Muscle of arm (tissue), 12 donors: ENCODE results near the gene ST6GALNAC1. TPM values are rescaled to one million over a fixed set of nuclear protein-coding genes. Genes with fewer than 3 reads are reported as not detected.

Experiments used
- DNase-seq: peaks from one replicate; pipeline ENCODE4 v3.0.0-alpha.2; 2013
- polyA plus RNA-seq, 12 donors: library from polyadenylated mRNA; unstranded; fragments of 120-200 nt; gene quantifications; one replicate each; pipeline ENCODE4 v1.2.1, GENCODE V29; 2013; ENCODE audit not compliant: insufficient read length in 12 of 12

Gene ST6GALNAC1
- polyA plus RNA-seq, 12 donors: 0.34 to 53.1 (median 0.54) TPM; not detected in 1

DNA sequence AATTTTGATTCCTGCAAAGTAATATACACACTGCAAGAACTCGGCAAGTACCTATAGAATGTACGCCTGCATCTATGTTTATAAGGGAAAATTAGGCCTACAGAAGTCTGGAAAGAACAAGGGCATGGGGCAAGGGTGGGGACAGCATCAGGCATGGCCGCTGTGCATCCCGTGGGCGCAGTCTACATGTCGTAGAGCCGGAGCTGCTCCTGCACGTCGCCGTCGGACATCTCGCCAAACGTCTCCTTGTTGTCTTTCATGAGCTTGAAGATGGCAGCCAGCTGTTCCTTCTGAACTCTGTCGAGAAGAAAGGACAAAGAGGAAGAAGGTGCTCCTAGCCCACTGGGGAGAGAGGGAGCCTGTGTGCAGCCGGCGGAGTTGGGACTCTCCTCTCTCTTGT, 33.8 kb upstream of the ST6GALNAC1 start:
- DNase-seq: no peak

DNA sequence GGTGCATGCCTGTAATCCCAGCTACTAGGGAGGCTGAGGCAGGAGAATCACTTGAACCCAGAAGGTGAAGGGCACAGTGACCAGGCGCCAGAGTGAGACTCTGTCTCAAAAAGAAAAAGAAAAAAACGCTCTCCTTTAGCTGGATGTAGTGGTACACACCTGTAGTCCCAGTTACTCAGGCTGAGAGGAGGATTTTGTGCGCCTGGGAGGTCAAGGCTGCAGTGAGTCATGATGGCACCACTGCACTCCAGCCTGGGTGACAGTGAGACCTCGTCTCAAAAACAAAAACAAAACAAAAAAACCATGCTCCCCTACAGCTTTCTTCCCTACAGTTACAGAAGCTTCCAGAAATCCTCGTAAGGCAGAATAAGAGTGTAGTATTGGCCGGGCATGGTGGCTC, 33.1 kb upstream of the ST6GALNAC1 start:
- no peak for DNase-seq

DNA sequence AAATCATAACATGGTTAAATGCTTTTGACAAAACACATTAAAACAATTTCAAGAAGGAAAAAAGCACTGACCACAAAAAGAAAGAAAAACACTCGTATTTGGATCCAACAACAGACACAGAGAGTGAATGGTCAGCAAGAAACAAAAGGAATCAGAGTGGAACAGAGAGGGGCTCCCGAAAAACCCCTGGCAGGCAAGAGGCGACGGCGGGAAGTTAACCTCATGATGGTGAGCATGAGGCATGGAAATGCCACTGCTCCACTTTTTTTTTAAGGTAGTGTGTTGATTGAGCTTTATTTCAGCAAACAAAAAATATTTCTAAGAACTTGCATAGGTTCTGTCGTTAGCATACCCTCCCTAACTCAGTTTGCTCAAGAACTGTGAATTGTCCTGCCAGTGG, 32.1 kb upstream of the ST6GALNAC1 start:
- no peak for DNase-seq

DNA sequence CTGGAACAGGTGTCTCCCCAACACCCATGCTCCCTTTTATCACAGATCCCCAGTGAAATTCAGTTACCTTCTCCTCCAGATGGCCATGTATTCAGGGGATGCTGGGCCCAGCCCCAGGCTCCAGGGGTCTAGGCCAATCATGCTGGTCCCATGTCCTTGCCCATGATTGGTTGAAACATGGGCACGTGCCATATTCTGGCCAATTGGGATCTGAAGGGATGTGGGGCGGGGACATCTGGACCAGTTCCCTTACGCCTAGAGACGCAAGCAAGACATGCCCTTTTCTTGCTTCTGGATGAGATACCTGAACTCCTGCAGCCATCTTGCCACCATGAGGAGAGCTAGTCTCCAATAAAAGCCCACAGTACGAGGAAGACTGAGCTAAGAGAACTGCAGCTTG, 31.0 kb upstream of the ST6GALNAC1 start:
- no peak for DNase-seq

DNA sequence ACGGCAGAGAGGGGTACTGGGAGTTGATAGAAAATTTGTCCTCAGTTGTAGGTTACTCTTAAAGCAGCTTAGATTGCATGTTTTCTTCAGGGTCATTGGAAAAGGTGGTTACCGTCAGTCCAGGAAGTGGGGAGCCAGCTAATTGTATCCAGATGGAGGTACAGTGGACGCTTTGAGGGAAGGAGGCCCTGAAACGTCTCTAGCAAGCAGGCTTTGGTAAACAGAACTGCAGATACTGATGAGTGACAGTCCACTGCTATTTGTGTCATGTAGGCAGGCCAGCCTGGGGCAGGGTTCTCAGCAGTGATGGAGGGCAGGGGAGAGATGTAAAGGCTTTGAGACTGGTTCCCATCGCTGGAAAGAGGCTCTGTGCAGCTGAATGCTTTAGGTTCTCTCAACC, 30.2 kb upstream of the ST6GALNAC1 start:
- DNase-seq: no peak

DNA sequence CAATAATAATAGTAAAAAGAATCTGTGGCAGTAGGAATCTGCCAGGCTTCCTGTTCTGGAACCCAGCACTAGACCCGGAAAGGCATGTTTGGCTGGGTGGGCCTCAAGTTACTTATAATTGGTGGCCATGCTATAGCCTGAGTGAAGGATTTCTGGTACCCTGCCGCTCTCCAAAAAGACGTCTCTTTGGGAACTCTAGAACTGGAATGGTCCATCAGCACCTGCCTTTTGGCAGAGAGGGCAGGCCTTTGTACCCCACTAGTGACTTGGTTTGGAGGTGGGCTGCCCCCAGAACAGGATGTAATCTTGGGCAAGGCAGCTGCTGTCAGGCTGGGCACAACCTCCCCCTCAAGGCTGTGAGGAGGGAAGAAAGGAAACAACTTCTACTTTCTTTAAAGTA, 29.3 kb upstream of the ST6GALNAC1 start:
- no peak for DNase-seq

DNA sequence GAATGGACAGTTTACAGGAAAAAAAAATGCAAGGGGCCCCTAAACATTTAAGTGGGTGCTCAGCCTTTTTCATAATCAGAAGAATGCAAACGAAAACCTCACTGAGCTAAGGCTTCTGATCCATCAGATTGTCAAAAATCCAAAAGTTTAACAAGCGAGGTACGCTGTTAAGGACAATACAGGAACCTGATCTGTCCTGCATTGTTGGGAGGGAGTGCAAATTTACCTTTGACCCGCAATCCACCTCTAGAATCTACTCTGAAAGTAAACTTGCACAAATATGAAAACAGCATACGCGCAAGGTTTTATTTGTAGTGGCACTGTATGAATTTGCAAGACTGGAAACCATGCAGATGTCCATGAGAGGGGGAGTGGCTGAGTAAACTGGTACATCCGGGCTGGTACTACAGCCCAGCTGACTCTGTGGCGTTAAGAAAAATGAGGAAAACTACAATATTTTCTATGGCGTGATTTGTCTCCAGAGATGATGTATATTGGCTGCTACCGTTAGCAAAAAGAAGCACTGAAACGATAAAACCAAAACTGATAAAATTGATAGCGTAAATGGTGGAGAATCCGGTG, 28.8 kb upstream of the ST6GALNAC1 start:
- DNase-seq: no peak

DNA sequence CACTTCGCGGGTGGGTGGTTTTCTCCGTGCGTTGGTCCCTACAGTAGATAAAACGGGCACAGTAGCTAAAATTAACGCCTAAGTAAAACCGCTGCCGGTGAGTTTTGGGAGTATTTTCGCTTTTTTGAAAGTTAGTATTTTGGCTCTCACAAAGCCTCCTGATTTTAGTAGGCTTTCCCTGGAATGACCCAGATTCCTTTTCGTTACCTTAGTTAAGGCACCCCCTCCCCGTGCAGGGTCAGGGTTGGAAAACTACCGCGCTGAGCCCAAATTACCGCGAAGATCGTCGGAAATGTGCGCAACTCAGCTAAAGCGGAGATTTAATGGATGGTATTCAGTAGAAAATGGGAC, 28.3 kb upstream of the ST6GALNAC1 start:
- DNase-seq: no peak

DNA sequence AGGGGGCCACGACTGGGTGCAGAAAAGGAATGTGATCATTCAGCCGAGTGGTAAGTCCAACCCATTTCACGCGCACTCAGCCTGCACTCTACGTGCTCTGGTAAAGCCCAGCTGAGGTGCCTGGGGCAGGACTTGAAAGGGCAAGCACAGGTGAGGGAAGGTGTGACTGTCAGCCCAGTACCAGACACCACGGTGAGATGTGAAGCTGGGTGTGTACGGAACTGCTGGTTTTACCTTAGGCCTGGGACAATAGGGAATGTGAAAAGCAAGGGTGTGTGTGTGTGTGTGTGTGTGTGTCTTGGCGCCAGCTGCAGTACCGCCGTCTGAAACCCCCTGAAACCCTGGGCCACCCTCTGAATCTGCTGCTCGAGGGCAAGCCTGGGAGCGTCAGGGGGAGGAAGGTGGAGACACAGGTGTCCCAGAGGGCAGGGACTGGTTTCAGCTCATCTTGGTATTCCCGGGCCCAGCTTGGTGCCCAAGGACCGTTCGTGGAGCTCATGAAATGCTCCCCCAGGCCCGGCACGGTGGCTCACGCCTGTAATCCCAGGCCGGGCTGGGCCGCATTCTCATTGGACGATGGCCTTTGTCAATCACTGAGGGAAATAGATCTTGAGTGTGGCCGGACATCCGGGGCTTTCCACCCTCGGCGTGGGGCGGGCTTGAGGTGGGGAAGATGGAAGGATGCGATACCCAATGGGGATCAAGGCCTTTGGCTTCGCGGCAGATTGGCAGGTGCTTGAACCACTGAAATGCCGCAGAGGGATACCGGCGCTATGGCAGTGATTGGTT, 27.8 kb upstream of the ST6GALNAC1 start:
- DNase-seq: peak; percentile 100

DNA sequence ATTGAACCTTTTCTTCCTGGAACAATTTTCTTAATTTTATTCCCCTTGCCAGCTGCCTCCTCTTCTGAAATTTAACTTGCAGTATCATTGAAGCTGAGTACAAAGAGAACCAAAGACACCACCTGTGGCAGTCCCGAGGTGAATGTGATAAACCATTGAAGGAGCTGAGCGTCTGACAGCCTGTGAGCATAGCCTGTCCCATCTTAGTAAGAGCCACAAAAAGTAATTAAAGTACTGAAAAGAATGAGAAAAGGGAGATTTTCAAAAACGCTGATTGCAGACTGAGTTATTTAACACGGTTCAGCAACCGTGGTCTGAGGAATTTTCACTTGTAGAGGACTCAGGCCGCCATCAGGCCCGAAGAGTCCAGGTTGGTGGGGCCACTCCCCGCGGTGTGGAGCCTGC, 27.2 kb upstream of the ST6GALNAC1 start:
- DNase-seq: no peak

DNA sequence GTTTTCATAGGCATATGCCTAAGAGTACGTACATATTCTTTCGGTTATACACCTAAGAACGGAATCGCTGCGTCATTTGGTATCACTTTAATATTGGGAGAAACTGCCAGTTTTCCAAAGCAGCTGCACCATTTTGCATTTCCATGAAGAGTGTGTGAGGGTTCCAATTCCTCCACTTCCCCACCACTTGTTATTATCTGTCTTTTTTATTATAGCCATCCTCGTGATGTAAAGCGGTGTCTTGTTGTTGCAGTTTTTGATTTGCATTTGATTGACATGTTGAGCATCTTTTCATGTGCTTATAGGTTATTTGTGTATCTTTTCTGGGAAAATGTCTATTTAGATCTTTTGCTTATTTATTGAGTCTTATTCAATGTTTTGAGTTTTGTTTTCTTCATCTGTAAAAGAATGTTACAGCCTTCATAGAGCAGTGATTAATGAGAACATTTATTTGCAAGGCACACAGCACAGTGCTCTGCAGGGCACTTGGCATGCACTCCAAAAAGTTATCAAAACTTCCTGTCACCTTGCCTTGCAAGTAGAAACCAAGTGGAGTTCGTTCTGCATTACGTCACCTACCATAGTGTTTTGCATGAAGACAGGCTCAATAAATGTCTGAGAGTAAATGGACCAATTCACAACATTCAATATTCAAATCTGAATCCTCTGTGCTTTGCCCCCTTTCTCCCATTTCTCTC, 26.6 kb upstream of the ST6GALNAC1 start:
- no peak for DNase-seq

DNA sequence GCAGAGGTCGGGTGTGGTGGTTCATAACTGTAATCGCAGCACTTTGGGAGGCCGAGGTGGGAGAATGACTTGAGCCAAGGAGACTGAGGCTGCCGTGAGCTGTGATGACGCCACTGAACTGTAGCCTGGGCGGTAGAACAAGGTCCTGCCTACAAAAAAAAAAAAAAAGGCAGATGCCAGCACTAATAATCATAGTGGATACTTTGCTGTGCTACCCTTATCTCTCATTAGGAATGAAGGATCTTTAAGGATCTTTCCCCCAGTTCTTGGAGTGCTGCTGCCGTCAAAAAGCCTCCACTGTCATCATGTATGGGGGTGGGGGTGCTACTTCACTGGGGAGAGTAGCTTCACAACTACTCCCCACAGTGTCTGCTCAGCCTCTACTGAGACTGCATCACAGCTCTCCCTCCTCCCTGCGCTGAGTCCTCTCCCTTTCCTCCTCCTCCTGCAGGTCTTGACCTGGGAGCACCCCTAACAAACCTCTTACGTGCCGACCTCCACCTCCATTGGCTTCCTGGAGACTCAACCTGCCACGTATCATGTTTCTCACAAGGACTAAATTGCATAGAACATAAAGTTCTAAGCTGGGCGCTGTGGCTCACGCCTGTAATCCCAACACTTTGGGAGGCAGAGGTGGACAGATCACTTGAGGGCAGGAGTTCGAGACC, 24.4 kb upstream of the ST6GALNAC1 start:
- no peak for DNase-seq

DNA sequence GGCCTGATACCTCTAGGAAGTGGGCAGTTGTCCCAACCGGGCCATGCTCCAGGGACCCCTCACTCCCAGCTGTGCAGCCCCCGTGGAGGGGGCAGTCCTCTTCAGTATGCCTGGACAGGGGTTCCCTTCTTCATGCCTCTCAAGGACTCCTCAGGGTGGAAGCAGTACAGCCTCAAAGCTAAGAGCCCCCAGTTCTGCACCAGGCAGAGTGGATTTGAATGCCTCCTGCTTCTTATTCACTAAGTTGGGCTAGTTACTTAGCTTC, 23.9 kb upstream of the ST6GALNAC1 start:
- DNase-seq: no peak

DNA sequence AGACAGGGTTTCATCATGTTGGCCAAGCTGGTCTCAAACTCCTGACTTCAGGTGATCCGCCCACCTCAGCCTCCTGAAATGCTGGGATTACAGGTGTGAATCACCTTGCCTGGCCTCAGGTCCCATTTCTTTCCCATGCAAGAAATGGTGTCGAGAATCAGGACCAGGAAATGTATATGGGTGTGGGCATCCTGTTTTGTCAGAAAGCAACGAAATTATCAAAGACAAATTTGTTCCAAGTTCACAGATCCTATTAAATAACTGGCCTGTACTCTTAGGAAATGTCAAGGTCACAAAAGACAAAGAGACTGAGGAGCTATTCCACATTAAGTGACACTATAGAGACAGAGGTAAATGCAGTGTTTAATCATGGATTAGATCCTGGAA, 17.1 kb upstream of the ST6GALNAC1 start:
- no peak for DNase-seq

DNA sequence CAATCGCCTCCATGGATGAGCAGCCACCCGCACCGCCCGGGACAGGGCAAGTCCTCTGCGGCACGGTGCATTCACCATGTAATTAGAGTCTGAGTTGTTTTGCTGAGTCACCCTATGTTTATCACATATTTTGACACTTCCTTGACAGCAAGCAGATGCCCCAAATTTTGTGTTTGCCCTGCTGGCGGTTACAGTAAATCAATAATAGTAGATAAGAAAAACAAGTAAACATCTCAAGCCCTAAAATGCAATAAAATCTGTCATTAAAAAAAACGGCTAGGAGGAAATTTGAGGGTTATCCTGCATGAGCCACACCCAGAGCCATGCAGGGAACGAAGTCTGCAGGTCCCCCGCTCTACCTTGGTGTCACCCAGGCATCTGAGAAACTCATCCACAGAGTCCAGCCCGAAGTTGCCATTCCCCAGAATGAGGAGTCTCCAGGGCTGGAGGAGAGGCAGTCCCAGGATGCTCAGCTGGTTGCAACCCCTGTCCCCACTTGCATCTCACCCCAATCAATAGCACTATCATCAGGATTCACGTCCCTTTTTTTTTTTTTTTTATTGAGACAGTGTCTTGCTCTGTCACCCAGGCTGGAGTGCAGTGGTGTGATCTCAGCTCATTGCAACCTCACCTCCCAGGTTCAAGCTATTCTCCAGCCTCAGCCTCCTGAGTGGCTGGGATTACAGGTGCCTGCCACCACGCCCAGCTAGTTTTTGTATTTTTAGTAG, 16.5 kb upstream of the ST6GALNAC1 start:
- DNase-seq: no peak

DNA sequence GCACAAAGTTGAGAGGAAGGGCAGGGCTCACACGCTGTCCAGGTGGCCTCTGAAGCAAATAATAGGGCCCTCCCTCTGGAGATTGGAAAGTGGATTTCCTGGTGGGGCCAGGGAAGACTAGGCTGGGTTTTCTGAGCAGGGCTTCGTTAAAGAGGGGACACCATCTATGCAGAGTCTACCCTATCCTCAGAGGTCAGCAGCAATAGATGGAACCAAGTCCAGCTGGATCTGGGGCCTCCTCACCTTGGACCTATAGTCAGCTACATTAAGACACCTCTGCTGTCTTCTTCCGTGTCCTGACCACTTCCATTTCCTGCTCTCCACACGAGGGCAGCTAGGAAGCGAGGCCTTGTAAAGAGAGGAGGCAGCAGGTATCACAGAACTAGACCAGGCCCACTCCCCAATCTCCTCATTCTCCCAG, 14.7 kb upstream of the ST6GALNAC1 start:
- no peak for DNase-seq

DNA sequence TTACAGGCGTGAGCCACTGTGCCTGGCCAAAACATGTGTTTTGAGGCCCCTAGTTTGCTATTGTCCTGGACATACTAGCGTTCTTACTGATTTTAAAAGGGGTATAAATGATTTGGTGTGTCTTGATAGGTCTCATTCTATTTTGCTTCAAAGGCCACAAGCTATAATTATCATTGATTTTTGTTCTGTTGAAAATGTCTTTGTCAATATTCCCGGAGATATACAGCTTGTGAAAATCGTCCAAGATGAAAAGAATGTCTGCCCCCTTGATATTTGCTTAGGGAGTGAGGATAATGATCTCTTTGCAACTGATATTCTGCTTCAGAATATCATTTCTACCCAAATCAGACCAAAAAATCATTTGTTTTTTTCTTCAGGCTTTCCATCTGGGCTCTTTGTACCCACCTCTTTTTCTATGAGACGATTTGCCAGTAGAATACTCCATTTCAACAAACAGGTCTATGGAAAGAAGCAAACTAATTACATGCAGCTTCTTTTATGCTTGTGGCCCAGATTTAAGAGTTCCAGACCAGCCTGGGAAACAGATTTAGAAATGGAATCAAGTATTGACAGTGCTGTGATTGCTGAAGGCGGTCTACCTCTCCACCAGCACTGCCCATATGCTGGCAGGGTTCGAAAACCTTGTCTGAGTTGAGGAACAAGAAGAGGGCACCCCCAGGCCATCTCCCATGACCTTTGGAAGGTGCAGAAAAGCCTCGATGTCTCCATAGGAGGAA, 14.1 kb upstream of the ST6GALNAC1 start:
- DNase-seq: no peak

DNA sequence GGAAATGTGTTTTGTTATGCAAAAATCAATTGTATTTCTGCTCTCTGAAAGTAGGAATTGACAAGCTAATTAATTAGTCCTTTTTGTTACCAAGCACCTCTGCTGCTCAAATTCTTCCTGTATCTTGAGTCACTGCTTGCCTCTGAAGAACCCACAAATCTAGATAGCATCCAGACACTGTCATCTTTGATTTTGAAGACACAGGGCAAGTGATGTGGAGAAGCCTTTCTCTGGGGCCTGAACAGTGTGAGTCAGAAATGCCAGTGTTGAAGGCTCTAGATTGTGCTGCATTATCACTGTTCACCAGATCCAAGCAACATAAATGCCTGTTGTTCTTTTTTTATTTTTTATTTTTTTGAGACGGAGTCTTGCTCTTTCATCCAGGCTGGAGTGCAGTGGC, 10.9 kb upstream of the ST6GALNAC1 start:
- no peak for DNase-seq

DNA sequence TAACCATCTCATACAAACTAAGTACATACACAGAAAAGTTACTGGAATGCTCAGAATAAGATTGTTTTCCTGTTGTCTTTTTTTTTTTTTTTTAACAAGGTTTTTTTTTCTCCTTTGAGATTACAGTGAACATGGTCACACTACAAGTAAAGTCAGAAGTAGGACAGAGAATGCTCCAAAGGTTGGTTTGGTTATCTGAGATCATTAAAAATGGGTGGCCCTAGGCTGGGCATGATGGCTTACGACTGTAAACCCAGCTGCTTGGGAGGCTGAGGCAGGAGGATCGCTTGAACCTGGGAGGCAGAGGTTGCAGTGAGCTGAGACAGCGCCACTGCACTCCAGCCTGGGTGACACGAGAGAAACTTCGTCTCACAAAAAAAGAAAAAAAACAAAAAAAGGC, 6.9 kb upstream of the ST6GALNAC1 start:
- DNase-seq: no peak

DNA sequence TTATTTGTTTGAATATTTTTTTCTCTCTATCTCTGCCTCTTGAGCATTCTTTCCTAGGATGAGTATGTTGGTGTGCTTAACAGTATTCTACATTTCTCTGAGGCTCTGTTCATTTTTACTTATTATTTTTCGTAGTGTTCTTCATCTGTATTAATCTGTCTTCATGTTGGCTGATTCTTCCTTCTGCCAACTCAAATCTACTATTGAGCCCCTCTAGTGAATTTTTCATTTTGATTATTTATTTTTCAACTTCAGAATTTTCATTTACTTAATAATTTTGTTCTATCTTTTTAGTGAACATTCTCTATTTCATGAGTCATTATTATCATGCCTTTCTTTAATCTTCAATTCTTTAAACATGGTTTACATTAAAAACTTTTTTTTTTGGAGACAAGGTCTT, 3.2 kb upstream of the ST6GALNAC1 start:
- no peak for DNase-seq

DNA sequence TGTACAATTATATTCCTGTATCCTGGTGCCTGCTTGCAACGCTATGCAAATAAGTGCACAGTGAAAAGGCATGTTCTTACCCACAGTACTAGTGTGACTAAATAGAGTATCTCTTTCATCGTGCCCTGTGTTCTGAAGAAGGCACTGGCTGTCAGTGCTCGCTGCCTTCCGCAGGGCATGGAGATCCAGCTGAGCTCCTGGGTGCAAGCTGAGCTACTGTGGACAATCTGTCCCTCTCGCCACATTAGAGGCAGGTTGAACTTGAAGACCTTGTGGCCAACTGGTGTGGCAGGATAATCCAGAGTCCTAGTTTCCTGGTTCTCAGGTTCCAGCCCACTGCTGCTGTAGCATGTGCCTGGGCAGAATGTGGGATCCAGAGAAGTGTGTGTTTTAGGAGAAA, 1.9 kb upstream of the ST6GALNAC1 start:
- DNase-seq: no peak

DNA sequence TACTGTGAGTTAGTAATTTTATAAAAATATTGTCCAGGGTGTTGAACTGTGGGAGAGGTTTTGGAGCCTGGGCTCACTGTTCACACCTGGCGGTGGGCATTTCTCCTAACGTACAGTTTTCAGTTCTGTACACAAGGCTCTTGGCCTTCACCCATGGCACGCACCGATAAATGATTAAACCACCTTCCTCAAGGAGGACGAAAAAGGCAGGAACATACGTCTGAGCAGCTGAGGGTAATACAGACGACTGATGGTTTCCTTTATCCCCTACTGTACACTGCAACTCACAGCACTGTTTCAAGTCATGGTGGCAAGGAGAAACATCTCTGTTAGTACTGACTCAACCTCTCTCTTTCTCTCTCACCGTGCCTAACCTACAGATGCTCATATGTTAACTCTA, 1.4 kb upstream of the ST6GALNAC1 start:
- DNase-seq: no peak
